HCT116 (cell line): Measurements from ENCODE around the gene APOBEC3B. TPM values are rescaled to one million over a fixed set of nuclear protein-coding genes. Genes with fewer than 3 reads are reported as not detected.

Source experiments
- ATAC-seq: fragments of 200-7000 bp; cut with Tn5 transposase; 2 replicates; pipeline ENCODE4 v1.9.1; 2020; ENCODE audit warnings: mild to moderate bottlenecking, moderate library complexity
- BruUV-seq: library from RNA; stranded (reverse); fragments of 400-500 nt; replicated peaks from 2 replicates; lab custom pipeline; 2021; lab: Mats Ljungman, UMichigan
- CTCF ChIA-PET: fragments of 300-600 bp; sonication (Branson Sonifier 250); formaldehyde crosslinking; loops from one replicate; lab custom pipeline; 2021; ENCODE audit warnings: antibody characterized with exemption; lab: Charles Lee
- POLR2A ChIA-PET: fragments of 300-600, 350-600 bp; sonication (Branson Sonifier 250); formaldehyde crosslinking; loops from one replicate; lab custom pipeline; 2021; ENCODE audit warnings: antibody characterized with exemption; lab: Charles Lee
- RAD21 ChIA-PET, 2 experiments: fragments of 300-600 bp; sonication (Branson Sonifier 250); formaldehyde crosslinking; loops; one replicate each; lab custom pipeline; 2023; ENCODE audit warnings: low total read pairs in 2 of 2; ENCODE audit not compliant: uncharacterized antibody in 2 of 2, unreplicated experiment in 2 of 2, low non-redundant PET in 1 of 2; lab: Charles Lee
- DNase-seq: peaks from one replicate; pipeline ENCODE4 v3.0.0-alpha.2; 2010; ENCODE audit warnings: low read depth, low spot score
- H2AFZ ChIP-seq: fragments of 200-600 bp; shearing (Covaris generic), sonication (generic); 2 replicates; pipeline ENCODE4 v1.6.1; 2017; ENCODE audit warnings: low read depth, mixed run types, mixed read lengths, antibody characterized with exemption, low read length; ENCODE audit not compliant: poor library complexity, severe bottlenecking
- H3K27ac ChIP-seq: 2 replicates; pipeline ENCODE4 v1.5.1; 2012; ENCODE audit warnings: low read depth, low read length
- H3K27me3 ChIP-seq: fragments of 200-600 bp; sonication (generic); 2 replicates; pipeline ENCODE4 v1.6.1; 2016; ENCODE audit warnings: mixed run types, low read length, mixed read lengths; ENCODE audit not compliant: insufficient read depth
- H3K36me3 ChIP-seq, 2 experiments: fragments of 200-500 bp in 1 of 2; fragments of 200-600 bp in 1 of 2; sonication (Bioruptor generic) in 1 of 2; sonication (generic) in 1 of 2; 2 replicates each; pipeline versions ENCODE4 v1.5.1 to v1.6.1; 2014 to 2016; ENCODE audit warnings: low read length in 2 of 2, inconsistent platforms in 1 of 2, mixed read lengths in 1 of 2, mixed run types in 1 of 2; ENCODE audit not compliant: insufficient read depth in 2 of 2, control insufficient read depth in 1 of 2
- H3K4me1 ChIP-seq, 2 experiments: fragments of 200-600 bp in 1 of 2; sonication (generic) in 1 of 2; 2 replicates each; pipeline versions ENCODE4 v1.5.1 to v1.6.1; 2012 to 2017; ENCODE audit warnings: low read length in 2 of 2, inconsistent platforms in 1 of 2, mild to moderate bottlenecking in 1 of 2, mixed read lengths in 1 of 2, mixed run types in 1 of 2, moderate library complexity in 1 of 2; ENCODE audit not compliant: insufficient read depth in 2 of 2, control insufficient read depth in 1 of 2
- H3K4me2 ChIP-seq: fragments of 200-600 bp; sonication (generic); 2 replicates; pipeline ENCODE4 v1.6.1; 2017; ENCODE audit warnings: mixed run types, low read length, mixed read lengths
- H3K4me3 ChIP-seq, 2 experiments: fragments of 200-600 bp in 1 of 2; sonication (generic) in 1 of 2; replicated peaks in 1 of 2; 2 replicates each; pipeline ENCODE4 v1.5.1; 2011 to 2016; ENCODE audit warnings: low read length in 2 of 2, control low read depth in 1 of 2, low read depth in 1 of 2, mild to moderate bottlenecking in 1 of 2, mixed read lengths in 1 of 2, mixed run types in 1 of 2
- H3K79me2 ChIP-seq: fragments of 200-600 bp; sonication (generic); 2 replicates; pipeline ENCODE4 v1.6.1; 2017; ENCODE audit warnings: mild to moderate bottlenecking, mixed run types, low read length, moderate library complexity, mixed read lengths; ENCODE audit not compliant: insufficient read depth
- H3K9ac ChIP-seq: fragments of 200-600 bp; sonication (generic); 2 replicates; pipeline ENCODE4 v1.6.1; 2016; ENCODE audit warnings: low read length, mixed read lengths
- H3K9me2 ChIP-seq: fragments of 200-600 bp; sonication (generic), shearing (Covaris generic); 2 replicates; pipeline ENCODE4 v1.6.1; 2017; ENCODE audit warnings: mixed run types, mild to moderate bottlenecking, moderate library complexity; ENCODE audit not compliant: insufficient read depth
- H3K9me3 ChIP-seq, 2 experiments: fragments of 200-500 bp in 1 of 2; fragments of 200-600 bp in 1 of 2; sonication (Bioruptor generic) in 1 of 2; sonication (generic) in 1 of 2; 2 replicates each; pipeline ENCODE4 v1.6.1; 2014 to 2017; ENCODE audit warnings: low read length in 2 of 2, mixed read lengths in 2 of 2, inconsistent platforms in 1 of 2, low read depth in 1 of 2, mild to moderate bottlenecking in 1 of 2, mixed run types in 1 of 2, moderate library complexity in 1 of 2; ENCODE audit not compliant: control insufficient read depth in 1 of 2, insufficient read depth in 1 of 2
- H4K20me1 ChIP-seq: fragments of 200-600 bp; sonication (generic), shearing (Covaris generic); 2 replicates; pipeline ENCODE4 v1.6.1; 2017; ENCODE audit warnings: mixed run types, mild to moderate bottlenecking, moderate library complexity; ENCODE audit not compliant: insufficient read depth
- ELF1 ChIP-seq: IDR thresholded peaks from 2 replicates; pipeline ENCODE4 v1.6.1; 2012; ENCODE audit warnings: low read depth, borderline replicate concordance
- EZH2phosphoT487 ChIP-seq: fragments of 200-600 bp; IDR thresholded peaks from 2 replicates; pipeline ENCODE4 v1.6.1; 2018; ENCODE audit warnings: antibody characterized with exemption, borderline replicate concordance
- MAX ChIP-seq: IDR thresholded peaks from 2 replicates; pipeline ENCODE4 v1.6.1; 2012
- POLR2A ChIP-seq: IDR thresholded peaks from 2 replicates; pipeline ENCODE4 v1.7.0; 2011; ENCODE audit warnings: borderline replicate concordance; ENCODE audit not compliant: insufficient read depth, insufficient read length; ENCODE audit errors: extremely low read depth
- RAD21 ChIP-seq: IDR thresholded peaks from 2 replicates; pipeline ENCODE4 v1.6.1; 2012; ENCODE audit warnings: low read depth, mild to moderate bottlenecking
- ZFX ChIP-seq: fragments of 450-650 bp; IDR thresholded peaks from 2 replicates; pipeline ENCODE4 v1.6.1; 2017
- intact Hi-C: fragments of 100-400 bp; cut with micrococcal nuclease; formaldehyde crosslinking; loops from 2 replicates; pipeline ENCODE4 v1.10.0; 2022
- total RNA-seq: library from RNA; stranded (reverse); gene quantifications from one replicate; pipeline ENCODE4 v1.2.1, GENCODE V29; 2021; ENCODE audit not compliant: unreplicated experiment

Gene APOBEC3B
- total RNA-seq, 1 experiment from 2014 or later: 10.3 TPM

- BruUV-seq: no TSS peak
- no peak for ATAC-seq
These were observed 25.6 kb upstream of the APOBEC3B start for GRCh38 chr22:38956551-38956950.

GRCh38 chr22:38957046-38957770 is 24.9 kb upstream of the APOBEC3B start, which contains the start of gene APOBEC3A:
Gene APOBEC3A, plus strand, starts transcription at chr22:38957609. Its CDS starts 83 bp downstream, at chr22:38957692.
- Histone ChIP-seq H3K4me3 (no peak within 1 kb of the TSS), H3K9ac (no peak within 1 kb of the TSS), H3K79me2 (no peaks in the 10 kb centered on the region), H2AFZ (no peak within 1 kb of the TSS), H3K27ac (no peak within 1 kb of the TSS), H3K9me3 (no peaks in the 10 kb centered on the region), H3K9me2 (no peaks in the 10 kb centered on the region), H4K20me1 (no peaks in the 10 kb centered on the region), H3K4me1 (no peaks in the 10 kb centered on the region; a peak in 1 of 4 replicates), H3K36me3 (no peaks in the 10 kb centered on the region), H3K27me3 (peaks cover 3% of the 10 kb centered on the region; the same call in 1 of the 2 replicates), H3K4me2 (no peak within 1 kb of the TSS)
- peak; percentile 61; the same call in 1 of the 2 replicates for ATAC-seq
- POLR2A ChIA-PET: no interaction called here
- intact Hi-C loops: no loop called here
- CTCF ChIA-PET: no interaction called here
- no TSS peak for BruUV-seq
- RAD21 ChIA-PET: no interaction called here
- TF ChIP-seq MAX (no peak), POLR2A (no peak)
- no peak for DNase-seq

More at GRCh38 chr22:38956551-38956950, 25.6 kb upstream of the APOBEC3B start:
- ChIA-PET CTCF (interaction anchor here (1.4 kb wide), 1 partner anchor 29 kb away, joined by 3 read pairs; no protein-coding TSS in a partner anchor), POLR2A (no interaction called here), RAD21 (no interaction called here)
- Histone ChIP-seq H4K20me1 (no peaks in the 10 kb centered on the region), H3K79me2 (no peaks in the 10 kb centered on the region), H2AFZ (no peak overlapping the region), H3K27ac (no peak overlapping the region), H3K9ac (no peak overlapping the region), H3K9me3 (no peaks in the 10 kb centered on the region), H3K36me3 (no peaks in the 10 kb centered on the region), H3K4me2 (no peak overlapping the region), H3K27me3 (peaks cover 3% of the 10 kb centered on the region; the same call in 1 of the 2 replicates), H3K9me2 (no peaks in the 10 kb centered on the region), H3K4me1 (no peaks in the 10 kb centered on the region; a peak in 1 of 4 replicates), H3K4me3 (no peak overlapping the region)
- intact Hi-C loops: no loop called here
- TF ChIP-seq ELF1 (no peak), RAD21 (no peak), EZH2phosphoT487 (no peak), ZFX (no peak)
- DNase-seq: no peak
